Measurements from ENCODE around the gene SLC3A2.

The SLC3A2 gene

DNA sequence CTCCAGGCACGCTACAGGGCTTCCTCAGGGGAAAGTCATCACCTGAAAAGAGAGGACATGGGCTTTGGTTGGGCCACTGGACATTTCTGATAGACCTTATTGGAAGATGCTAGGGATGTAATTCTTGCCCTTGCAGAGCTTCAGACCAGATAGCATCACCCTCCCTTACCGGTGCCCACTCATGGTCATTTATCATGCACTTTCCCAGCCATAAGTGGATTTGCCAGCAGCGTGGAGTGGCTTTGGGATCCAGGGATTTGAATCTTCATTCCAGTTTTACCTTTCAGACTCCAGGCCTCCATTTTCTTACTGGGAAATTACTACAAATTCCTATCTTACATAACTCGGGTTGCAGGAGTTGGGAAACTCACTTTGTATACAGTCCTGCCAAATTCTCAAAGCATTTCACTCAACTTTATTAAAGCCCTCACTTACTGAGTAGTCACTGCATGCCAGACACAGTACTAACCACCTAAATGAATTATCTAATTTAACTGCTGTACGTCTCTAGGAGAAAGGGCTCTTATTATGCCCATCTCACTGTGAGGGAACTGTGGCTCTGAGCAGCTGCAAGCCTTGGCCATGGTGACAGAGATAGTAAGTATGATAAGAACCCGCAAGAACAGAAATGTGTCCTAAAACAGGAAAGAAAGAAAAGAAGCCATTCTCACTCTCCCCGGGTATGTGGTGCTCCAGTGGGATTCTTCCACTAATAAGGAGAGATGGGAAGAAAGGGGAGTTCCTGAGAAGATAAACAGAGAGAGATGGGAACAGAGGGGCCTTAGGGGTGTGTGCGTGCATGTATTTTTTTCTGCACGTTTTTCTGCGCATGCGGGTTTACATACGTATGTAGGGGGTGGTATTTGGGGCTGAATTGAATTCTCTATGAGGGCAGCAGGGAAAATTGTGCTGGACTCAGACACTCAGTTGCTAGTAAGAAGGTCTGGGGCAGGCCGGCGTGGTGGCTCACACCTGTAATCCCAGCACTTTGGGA lies 30.7 kb downstream of the SLC3A2 start:
- H3K4me1 ChIP-seq (ENCODE audit: control insufficient read depth, insufficient read depth, low read length): peaks cover 11% of the 10 kb centered on the region
- WGBS (ENCODE audit: insufficient coverage, insufficient read length): no CpG with 5 or more reads among the region's 14 CpGs
- H3K9me3 ChIP-seq (ENCODE audit: control insufficient read depth, insufficient read depth, low read length): no peaks in the 10 kb centered on the region
- H3K27ac ChIP-seq (ENCODE audit: low read length): no peak overlapping the region
- no peak overlapping the region for H3K4me3 ChIP-seq (ENCODE audit: low read length)
- H3K27me3 ChIP-seq (ENCODE audit: control insufficient read depth, insufficient read depth, low read length): no peaks in the 10 kb centered on the region
- DNase-seq (ENCODE audit: low read depth, low spot score): no peak
- no peaks in the 10 kb centered on the region for H3K36me3 ChIP-seq (ENCODE audit: control insufficient read depth, insufficient read depth, low read length)

DNA sequence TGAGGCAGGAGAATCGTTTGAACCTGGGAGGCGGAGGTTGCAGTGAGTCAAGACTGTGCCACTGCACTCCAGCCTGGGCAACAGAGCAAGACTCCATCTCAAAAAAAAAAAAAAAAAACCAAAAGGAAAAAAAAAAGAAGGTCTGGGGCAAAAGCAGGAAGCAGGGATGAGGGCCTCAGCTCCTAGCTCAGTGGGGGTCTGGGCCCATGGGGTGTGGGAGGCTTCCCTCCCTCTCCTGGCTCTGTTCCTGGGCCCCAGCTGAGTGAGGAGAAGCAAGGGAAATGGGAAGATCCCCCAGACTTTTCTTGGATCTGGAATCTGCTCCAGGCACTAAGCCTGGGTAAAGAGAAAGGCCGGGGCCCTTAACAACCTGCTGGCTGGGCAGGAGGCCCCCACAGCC lies 31.6 kb downstream of the SLC3A2 start:
- no CpG with 5 or more reads among the region's 3 CpGs for whole genome bisulfite sequencing (ENCODE audit: insufficient coverage, insufficient read length)
- Histone ChIP-seq H3K27ac (ENCODE audit: low read length) (no peak overlapping the region), H3K9me3 (ENCODE audit: control insufficient read depth, insufficient read depth, low read length) (no peaks in the 10 kb centered on the region), H3K4me3 (ENCODE audit: low read length) (no peak overlapping the region), H3K36me3 (ENCODE audit: control insufficient read depth, insufficient read depth, low read length) (no peaks in the 10 kb centered on the region), H3K27me3 (ENCODE audit: control insufficient read depth, insufficient read depth, low read length) (no peaks in the 10 kb centered on the region), H3K4me1 (ENCODE audit: control insufficient read depth, insufficient read depth, low read length) (peaks cover 11% of the 10 kb centered on the region)
- DNase-seq (ENCODE audit: low read depth, low spot score): no peak

DNA sequence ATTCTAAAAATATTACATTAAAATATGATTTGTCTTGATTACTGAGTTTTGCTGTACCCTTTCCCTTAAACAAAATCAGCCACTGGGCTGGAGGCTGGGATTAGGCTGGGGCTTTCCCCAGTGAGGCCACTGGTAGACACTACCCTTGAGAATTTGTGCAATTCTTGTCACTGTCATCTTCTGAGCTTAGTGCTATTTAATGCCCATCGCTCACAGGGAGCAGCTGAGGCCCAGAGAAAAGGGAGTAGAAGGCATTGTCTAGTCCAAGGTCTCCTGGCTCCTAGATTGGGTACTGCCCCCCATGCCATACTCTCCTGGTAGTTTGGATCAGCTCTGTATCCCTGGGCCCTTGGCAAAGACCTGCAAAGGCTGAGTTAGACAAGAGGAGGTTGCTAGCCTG lies 33.7 kb downstream of the SLC3A2 start:
- peaks cover 5% of the 10 kb centered on the region for H3K4me1 ChIP-seq (ENCODE audit: control insufficient read depth, insufficient read depth, low read length)
- WGBS (ENCODE audit: insufficient coverage, insufficient read length): no CpG with 5 or more reads among the region's 1 CpG
- no peak overlapping the region for H3K4me3 ChIP-seq (ENCODE audit: low read length)
- H3K27me3 ChIP-seq (ENCODE audit: control insufficient read depth, insufficient read depth, low read length): no peaks in the 10 kb centered on the region
- H3K36me3 ChIP-seq (ENCODE audit: control insufficient read depth, insufficient read depth, low read length): no peaks in the 10 kb centered on the region
- no peak overlapping the region for H3K27ac ChIP-seq (ENCODE audit: low read length)
- DNase-seq (ENCODE audit: low read depth, low spot score): no peak
- no peaks in the 10 kb centered on the region for H3K9me3 ChIP-seq (ENCODE audit: control insufficient read depth, insufficient read depth, low read length)

DNA sequence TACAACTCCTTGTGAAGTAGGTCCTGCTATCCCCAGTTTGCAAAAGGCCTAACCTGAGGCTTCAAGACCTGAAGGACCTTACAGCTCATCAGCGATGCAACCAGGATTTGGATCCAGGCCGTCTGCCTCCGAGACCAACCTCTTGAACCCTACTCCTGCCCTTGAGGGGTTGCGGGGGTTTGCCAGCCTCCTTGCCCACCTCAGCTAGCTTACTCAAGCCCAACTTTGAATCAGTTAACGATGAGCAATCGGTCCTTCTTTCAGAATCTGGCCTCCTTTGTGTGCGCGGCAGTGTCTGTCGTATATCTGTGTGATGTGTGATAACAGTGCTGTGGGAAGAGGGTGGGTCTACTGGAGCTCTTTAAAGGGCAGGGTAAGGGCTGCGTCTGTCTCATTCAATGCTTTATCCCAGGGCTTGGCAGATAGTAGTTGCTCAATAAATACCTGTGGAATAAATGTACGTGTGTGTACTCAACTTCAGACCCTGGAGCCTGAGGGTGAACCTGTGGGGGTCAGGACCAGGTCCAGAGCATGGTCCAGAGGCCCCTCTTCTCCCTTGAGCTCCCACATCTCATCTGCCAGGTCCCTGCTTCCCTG lies 37.3 kb downstream of the SLC3A2 start:
- H3K27me3 ChIP-seq (ENCODE audit: control insufficient read depth, insufficient read depth, low read length): no peaks in the 10 kb centered on the region
- no peaks in the 10 kb centered on the region for H3K9me3 ChIP-seq (ENCODE audit: control insufficient read depth, insufficient read depth, low read length)
- H3K4me1 ChIP-seq (ENCODE audit: control insufficient read depth, insufficient read depth, low read length): no peaks in the 10 kb centered on the region
- H3K36me3 ChIP-seq (ENCODE audit: control insufficient read depth, insufficient read depth, low read length): no peaks in the 10 kb centered on the region
- no CpG with 5 or more reads among the region's 11 CpGs for WGBS (ENCODE audit: insufficient coverage, insufficient read length)
- H3K4me3 ChIP-seq (ENCODE audit: low read length): no peak overlapping the region
- no peak overlapping the region for H3K27ac ChIP-seq (ENCODE audit: low read length)
- no peak for DNase-seq (ENCODE audit: low read depth, low spot score)

DNA sequence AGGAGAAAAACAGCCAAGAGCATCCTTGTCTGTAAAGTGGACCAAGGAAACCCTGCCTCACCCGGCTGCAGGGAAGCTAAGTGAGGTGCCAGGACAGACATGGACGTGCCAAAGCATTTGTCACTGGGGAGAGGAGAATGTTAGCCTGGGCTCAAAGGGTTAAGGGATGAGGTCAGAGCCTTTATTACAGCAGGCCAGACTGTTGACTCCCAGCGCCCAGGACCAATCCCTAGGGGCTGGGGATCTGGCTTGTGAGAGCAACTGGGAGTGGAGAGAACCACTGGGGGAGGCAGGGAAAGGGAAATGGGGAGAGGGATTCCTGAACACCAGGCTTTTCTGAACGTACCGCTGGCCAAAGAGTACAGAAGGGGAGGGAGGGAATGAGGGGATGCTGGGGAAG lies 37.8 kb downstream of the SLC3A2 start:
- Histone ChIP-seq H3K9me3 (ENCODE audit: control insufficient read depth, insufficient read depth, low read length) (no peaks in the 10 kb centered on the region), H3K4me1 (ENCODE audit: control insufficient read depth, insufficient read depth, low read length) (no peaks in the 10 kb centered on the region), H3K4me3 (ENCODE audit: low read length) (no peak overlapping the region), H3K27me3 (ENCODE audit: control insufficient read depth, insufficient read depth, low read length) (peaks cover 1% of the 10 kb centered on the region; the same call in 1 of the 2 replicates), H3K27ac (ENCODE audit: low read length) (no peak overlapping the region), H3K36me3 (ENCODE audit: control insufficient read depth, insufficient read depth, low read length) (no peaks in the 10 kb centered on the region)
- no CpG with 5 or more reads among the region's 5 CpGs for WGBS (ENCODE audit: insufficient coverage, insufficient read length)
- DNase-seq (ENCODE audit: low read depth, low spot score): no peak

DNA sequence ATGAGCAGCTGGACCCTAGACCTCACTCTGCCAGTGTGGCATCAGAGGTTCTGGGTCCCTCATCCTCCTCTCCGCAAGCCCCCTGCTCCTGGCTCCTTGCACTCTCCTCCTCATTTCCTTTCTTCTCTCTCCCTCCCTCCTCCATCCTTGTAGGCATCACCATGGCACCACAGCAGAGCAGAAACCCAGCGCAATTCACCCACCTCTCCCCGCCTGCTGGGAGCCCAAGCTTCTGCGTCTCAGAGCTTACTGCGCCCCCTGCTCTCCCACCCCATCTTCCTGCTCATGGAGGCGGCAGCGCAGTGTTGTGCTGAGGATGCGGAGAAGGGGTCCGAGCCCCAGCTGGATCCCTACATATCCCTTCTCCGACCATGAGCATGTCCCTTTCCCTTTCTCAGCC lies 38.8 kb downstream of the SLC3A2 start:
- Histone ChIP-seq H3K4me3 (ENCODE audit: low read length) (no peak overlapping the region), H3K4me1 (ENCODE audit: control insufficient read depth, insufficient read depth, low read length) (no peaks in the 10 kb centered on the region), H3K36me3 (ENCODE audit: control insufficient read depth, insufficient read depth, low read length) (no peaks in the 10 kb centered on the region), H3K27me3 (ENCODE audit: control insufficient read depth, insufficient read depth, low read length) (peaks cover 6% of the 10 kb centered on the region; the same call in 1 of the 2 replicates), H3K27ac (ENCODE audit: low read length) (no peak overlapping the region), H3K9me3 (ENCODE audit: control insufficient read depth, insufficient read depth, low read length) (no peaks in the 10 kb centered on the region)
- DNase-seq (ENCODE audit: low read depth, low spot score): no peak
- no CpG with 5 or more reads among the region's 10 CpGs for WGBS (ENCODE audit: insufficient coverage, insufficient read length)

DNA sequence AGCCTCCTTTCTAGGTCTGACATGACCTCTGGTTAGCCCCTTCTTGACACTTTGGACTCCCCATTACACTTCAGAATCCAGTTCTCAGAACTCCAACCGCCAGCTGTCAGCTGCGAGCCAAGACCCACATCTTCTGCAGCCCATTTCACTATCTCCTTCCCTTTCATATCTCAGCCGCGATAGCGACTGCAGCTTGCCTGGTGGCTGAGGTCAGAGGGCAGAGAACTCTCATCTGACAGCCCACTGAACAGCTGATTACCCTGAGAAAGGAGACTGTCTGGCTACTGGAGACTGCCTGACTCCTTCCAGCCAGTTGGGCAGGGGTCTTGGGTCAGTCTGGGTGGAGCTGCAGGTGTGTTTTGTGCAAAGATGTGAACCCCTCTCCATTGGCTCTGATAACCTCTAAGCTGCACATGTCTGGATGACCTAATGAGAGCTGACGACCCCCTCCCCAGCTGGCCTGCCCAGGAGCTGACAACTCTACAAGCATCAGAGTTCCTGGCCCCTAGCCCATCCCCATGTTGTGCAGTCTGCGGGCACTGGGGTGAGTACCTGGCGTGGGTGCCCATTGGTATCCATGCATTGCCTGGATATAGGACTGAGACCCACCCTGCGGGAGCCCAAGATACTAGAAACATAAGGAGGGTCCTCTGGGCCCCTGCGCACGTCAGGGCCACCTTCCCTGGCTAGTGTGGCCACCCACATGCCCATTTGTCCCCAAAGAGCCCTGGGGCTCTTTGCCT lies 39.4 kb downstream of the SLC3A2 start:
- WGBS (ENCODE audit: insufficient coverage, insufficient read length): no CpG with 5 or more reads among the region's 11 CpGs

DNA sequence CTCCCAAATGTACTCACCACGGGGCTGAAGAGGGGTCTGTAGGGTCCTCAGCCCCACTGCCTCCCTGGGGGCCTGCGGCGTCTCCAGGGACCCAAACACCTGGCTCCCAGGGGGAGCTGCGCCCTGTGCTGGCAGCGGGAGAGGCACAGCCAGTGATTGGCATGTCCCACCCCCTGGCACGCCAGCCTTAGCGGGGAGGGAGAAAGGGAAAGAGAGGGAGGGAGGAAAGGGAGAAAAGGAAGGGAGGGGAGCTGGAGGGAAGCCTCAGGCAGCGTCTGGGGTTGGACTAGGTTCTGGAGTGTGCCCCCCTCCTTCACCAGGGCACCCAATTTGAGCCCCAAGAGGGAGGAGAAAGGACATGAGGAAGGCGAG lies 40.5 kb downstream of the SLC3A2 start, which contains the start of gene CHRM1:
Gene CHRM1, minus strand, starts transcription at position 163 of the 372 bp plus-strand sequence. CDS start 10,263 bp downstream, outside the sequence.
- Histone ChIP-seq H3K27me3 (ENCODE audit: control insufficient read depth, insufficient read depth, low read length) (peaks cover 13% of the 10 kb centered on the region; the same call in 1 of the 2 replicates), H3K4me1 (ENCODE audit: control insufficient read depth, insufficient read depth, low read length) (no peaks in the 10 kb centered on the region), H3K4me3 (ENCODE audit: low read length) (no peak within 1 kb of the TSS), H3K36me3 (ENCODE audit: control insufficient read depth, insufficient read depth, low read length) (no peaks in the 10 kb centered on the region), H3K27ac (ENCODE audit: low read length) (no peak within 1 kb of the TSS), H3K9me3 (ENCODE audit: control insufficient read depth, insufficient read depth, low read length) (no peaks in the 10 kb centered on the region)
- no CpG with 5 or more reads among the region's 9 CpGs for WGBS (ENCODE audit: insufficient coverage, insufficient read length)
- DNase-seq (ENCODE audit: low read depth, low spot score): no peak

More for the DNA sequence above, 39.4 kb downstream of the SLC3A2 start:
- Histone ChIP-seq H3K27me3 (ENCODE audit: control insufficient read depth, insufficient read depth, low read length) (peaks cover 6% of the 10 kb centered on the region; the same call in 1 of the 2 replicates), H3K27ac (ENCODE audit: low read length) (no peak overlapping the region), H3K4me1 (ENCODE audit: control insufficient read depth, insufficient read depth, low read length) (no peaks in the 10 kb centered on the region), H3K36me3 (ENCODE audit: control insufficient read depth, insufficient read depth, low read length) (no peaks in the 10 kb centered on the region), H3K9me3 (ENCODE audit: control insufficient read depth, insufficient read depth, low read length) (no peaks in the 10 kb centered on the region), H3K4me3 (ENCODE audit: low read length) (no peak overlapping the region)
- DNase-seq (ENCODE audit: low read depth, low spot score): no peak

DNA sequence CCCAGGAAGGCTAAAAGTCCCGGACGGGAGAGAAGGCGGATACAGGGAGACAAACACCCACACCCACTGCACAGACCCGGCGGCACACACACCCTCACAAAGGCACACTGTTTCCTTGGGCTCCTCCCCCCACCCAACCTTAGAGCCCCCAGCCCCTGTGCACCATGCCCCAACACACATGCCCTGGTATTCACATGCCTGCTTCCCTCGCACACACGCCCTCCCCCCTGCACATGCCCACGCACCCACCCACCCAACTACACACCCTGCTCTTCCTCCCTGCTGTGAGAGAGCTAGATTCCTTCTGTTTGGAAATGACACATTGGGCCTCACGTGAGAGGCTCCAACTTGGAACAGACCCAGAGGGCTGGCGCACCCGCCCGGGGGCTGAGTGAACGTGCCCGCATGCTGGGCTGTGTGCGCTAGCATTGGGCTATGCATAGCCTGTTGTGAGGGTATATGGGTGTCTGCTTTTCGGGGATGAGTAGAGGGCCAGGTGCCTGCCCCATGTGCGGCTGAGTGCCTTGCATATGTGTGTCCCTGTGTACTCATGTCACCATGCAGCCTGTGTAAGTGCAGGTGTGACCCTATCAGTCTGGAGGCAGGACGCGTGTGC lies 41.0 kb downstream of the SLC3A2 start:
- Histone ChIP-seq H3K4me1 (ENCODE audit: control insufficient read depth, insufficient read depth, low read length) (no peaks in the 10 kb centered on the region), H3K27ac (ENCODE audit: low read length) (no peak overlapping the region), H3K27me3 (ENCODE audit: control insufficient read depth, insufficient read depth, low read length) (peaks cover 18% of the 10 kb centered on the region), H3K36me3 (ENCODE audit: control insufficient read depth, insufficient read depth, low read length) (no peaks in the 10 kb centered on the region), H3K9me3 (ENCODE audit: control insufficient read depth, insufficient read depth, low read length) (no peaks in the 10 kb centered on the region), H3K4me3 (ENCODE audit: low read length) (no peak overlapping the region)
- no peak for DNase-seq (ENCODE audit: low read depth, low spot score)
- WGBS (ENCODE audit: insufficient coverage, insufficient read length): no CpG with 5 or more reads among the region's 19 CpGs

DNA sequence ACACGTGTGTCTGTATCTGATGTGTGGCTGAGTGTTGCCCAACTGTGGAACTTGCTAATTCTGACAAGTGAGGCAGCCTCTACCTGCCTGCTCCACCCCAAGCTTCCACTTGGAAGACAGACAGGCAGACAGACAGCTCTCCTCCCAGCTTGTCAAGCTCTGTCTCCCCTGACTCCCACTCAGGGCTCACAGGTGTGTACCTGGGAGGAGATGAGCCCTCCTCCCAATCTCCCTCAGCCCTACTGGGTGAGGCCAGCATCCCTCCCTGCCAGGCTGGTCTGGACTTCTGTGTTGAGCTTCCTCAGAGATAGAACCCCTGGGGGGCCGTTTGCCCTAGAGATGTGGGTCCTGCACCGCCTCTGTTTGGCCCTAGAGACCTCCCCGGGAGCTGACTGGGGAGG lies 41.5 kb downstream of the SLC3A2 start:
- WGBS (ENCODE audit: insufficient coverage, insufficient read length): no CpG with 5 or more reads among the region's 4 CpGs
- Histone ChIP-seq H3K27me3 (ENCODE audit: control insufficient read depth, insufficient read depth, low read length) (peaks cover 22% of the 10 kb centered on the region), H3K36me3 (ENCODE audit: control insufficient read depth, insufficient read depth, low read length) (no peaks in the 10 kb centered on the region), H3K9me3 (ENCODE audit: control insufficient read depth, insufficient read depth, low read length) (no peaks in the 10 kb centered on the region), H3K4me1 (ENCODE audit: control insufficient read depth, insufficient read depth, low read length) (0 out of 2 replicates have a peak, but pooled peaks cover 1% of the 10 kb centered on the region), H3K4me3 (ENCODE audit: low read length) (no peak overlapping the region), H3K27ac (ENCODE audit: low read length) (no peak overlapping the region)
- DNase-seq (ENCODE audit: low read depth, low spot score): no peak
